HEK293T (cell line): ENCODE data around the gene FHIT.

Experiments used
- CTCF ChIA-PET: fragments of 350-600 bp; formaldehyde crosslinking; extraction: SDS; loops from one replicate; lab custom pipeline; 2021; ENCODE audit warnings: antibody characterized with exemption, inconsistent platforms; lab: Yijun Ruan, JAX
- POLR2A ChIA-PET: fragments of 350-600 bp; formaldehyde crosslinking; extraction: SDS; loops from one replicate; lab custom pipeline; 2020; ENCODE audit warnings: antibody characterized with exemption, inconsistent platforms; lab: Yijun Ruan, JAX
- DNase-seq: peaks from one replicate; pipeline ENCODE4 v3.0.0; 2012; ENCODE audit warnings: mixed read lengths; ENCODE audit errors: extremely low spot score
- ARNT ChIP-seq: fragments of 450-650 bp; IDR thresholded peaks from 2 replicates; pipeline ENCODE4 v1.6.1; 2017; ENCODE audit warnings: mild to moderate bottlenecking
- BHLHE40 ChIP-seq: fragments of 450-650 bp; IDR thresholded peaks from 2 replicates; pipeline ENCODE4 v1.6.1; 2016; ENCODE audit warnings: mild to moderate bottlenecking, moderate library complexity, borderline replicate concordance
- CTBP1 ChIP-seq: fragments of 450-650 bp; IDR thresholded peaks from 2 replicates; pipeline ENCODE4 v1.6.1; 2016; ENCODE audit warnings: borderline replicate concordance
- ELF4 ChIP-seq: fragments of 450-650 bp; IDR thresholded peaks from 2 replicates; pipeline ENCODE4 v1.6.1; 2017; ENCODE audit warnings: antibody characterized with exemption
- FOXA1 ChIP-seq: fragments of 450-650 bp; IDR thresholded peaks from 2 replicates; pipeline ENCODE4 v1.6.1; 2016; ENCODE audit warnings: mild to moderate bottlenecking
- FOXK2 ChIP-seq: fragments of 450-650 bp; IDR thresholded peaks from 2 replicates; pipeline ENCODE4 v1.6.1; 2016; ENCODE audit warnings: mild to moderate bottlenecking
- FOXM1 ChIP-seq: fragments of 450-650 bp; IDR thresholded peaks from 2 replicates; pipeline ENCODE4 v1.6.1; 2017; ENCODE audit warnings: mild to moderate bottlenecking, borderline replicate concordance
- HDGF ChIP-seq: fragments of 450-650 bp; IDR thresholded peaks from 2 replicates; pipeline ENCODE4 v1.6.1; 2017; ENCODE audit warnings: antibody characterized with exemption, borderline replicate concordance
- L3MBTL2 ChIP-seq: fragments of 450-650 bp; conservative IDR thresholded peaks from 2 replicates; pipeline ENCODE4 v1.6.1; 2016; ENCODE audit warnings: mild to moderate bottlenecking
- LEF1 ChIP-seq: fragments of 450-650 bp; IDR thresholded peaks from 2 replicates; pipeline ENCODE4 v1.6.1; 2017; ENCODE audit warnings: mild to moderate bottlenecking, borderline replicate concordance
- NFRKB ChIP-seq: fragments of 450-650 bp; IDR thresholded peaks from 2 replicates; pipeline ENCODE4 v1.6.1; 2016; ENCODE audit warnings: mild to moderate bottlenecking, moderate library complexity
- PKNOX1 ChIP-seq: fragments of 450-650 bp; IDR thresholded peaks from 2 replicates; pipeline ENCODE4 v1.6.1; 2016
- SP1 ChIP-seq: fragments of 450-650 bp; IDR thresholded peaks from 2 replicates; pipeline ENCODE4 v1.6.1; 2017
- SUZ12 ChIP-seq: fragments of 450-650 bp; IDR thresholded peaks from 2 replicates; pipeline ENCODE4 v1.6.1; 2016; ENCODE audit warnings: mild to moderate bottlenecking
- TARDBP ChIP-seq: fragments of 450-650 bp; IDR thresholded peaks from 2 replicates; pipeline ENCODE4 v1.6.1; 2016
- ZNF384 ChIP-seq: fragments of 450-650 bp; IDR thresholded peaks from 2 replicates; pipeline ENCODE4 v1.6.1; 2016

Gene FHIT

GRCh38 chr3:59867185-59868002, 1383.9 kb downstream of the FHIT start:
- CTCF ChIA-PET = no interaction called here

GRCh38 chr3:59866076-59866475, 1385.2 kb downstream of the FHIT start:
- ChIA-PET POLR2A (no interaction called here), CTCF (no interaction called here)
- no peak for DNase-seq
- TF ChIP-seq SP1 = no peak
- TF ChIP-seq ARNT = no peak
- TF ChIP-seq HDGF = no peak
- TF ChIP-seq ELF4 = no peak
- TF ChIP-seq FOXK2 = no peak
- TF ChIP-seq FOXM1 = no peak
- TF ChIP-seq ZNF384 = no peak
- no peak for TF ChIP-seq L3MBTL2
- TF ChIP-seq BHLHE40 = no peak
- no peak for TF ChIP-seq NFRKB
- no peak for TF ChIP-seq TARDBP
- no peak for TF ChIP-seq CTBP1

More at GRCh38 chr3:59867185-59868002, 1383.9 kb downstream of the FHIT start:
- no peak for TF ChIP-seq SP1
- TF ChIP-seq FOXK2 = no peak
- TF ChIP-seq L3MBTL2 = no peak
- no peak for TF ChIP-seq LEF1
- TF ChIP-seq ZNF384 = no peak
- no peak for TF ChIP-seq ARNT
- TF ChIP-seq PKNOX1 = no peak
- TF ChIP-seq TARDBP = no peak
- POLR2A ChIA-PET = no interaction called here
- no peak for DNase-seq

- no peak for TF ChIP-seq FOXK2
- no peak for TF ChIP-seq CTBP1
- TF ChIP-seq ARNT = no peak
- no peak for TF ChIP-seq FOXM1
- TF ChIP-seq PKNOX1 = no peak
- no peak for TF ChIP-seq ZNF384
- TF ChIP-seq TARDBP = no peak
- DNase-seq = no peak
- ChIA-PET POLR2A (no interaction called here), CTCF (no interaction called here)
These were observed 1385.9 kb downstream of the FHIT start for GRCh38 chr3:59865351-59865750.

- CTCF ChIA-PET = no interaction called here
- POLR2A ChIA-PET = no interaction called here
- TF ChIP-seq ZNF384 = no peak
- TF ChIP-seq SP1 = no peak
- TF ChIP-seq FOXA1 = no peak
- no peak for TF ChIP-seq L3MBTL2
- no peak for TF ChIP-seq ARNT
- no peak for TF ChIP-seq SUZ12
- no peak for TF ChIP-seq FOXK2
- TF ChIP-seq ELF4 = no peak
- no peak for TF ChIP-seq LEF1
- TF ChIP-seq BHLHE40 = no peak
- no peak for TF ChIP-seq FOXM1
- no peak for TF ChIP-seq PKNOX1
- TF ChIP-seq NFRKB = no peak
- TF ChIP-seq TARDBP = no peak
- TF ChIP-seq CTBP1 = no peak
- DNase-seq = no peak
These were observed 1388.6 kb downstream of the FHIT start for GRCh38 chr3:59862686-59863085.

- POLR2A ChIA-PET = no interaction called here
- CTCF ChIA-PET = interaction anchor here (0.5 to 1.2 kb wide), 12 partner anchors 10 to 1282 kb away, joined by 3 to 7 read pairs (median 4); no protein-coding TSS in a partner anchor
- TF ChIP-seq TARDBP (no peak), ARNT (no peak), NFRKB (no peak), ELF4 (no peak), CTBP1 (no peak), ZNF384 (peak; percentile 56; the same call in 1 of the 2 replicates)
- peak; percentile 54 for DNase-seq
These were observed 1393.5 kb downstream of the FHIT start for GRCh38 chr3:59857589-59858346.

- ChIA-PET CTCF (interaction anchor here (0.6 to 1.2 kb wide), 4 partner anchors 9 to 839 kb away, joined by 3 to 7 read pairs (median 4); no protein-coding TSS in a partner anchor), POLR2A (no interaction called here)
- no peak for TF ChIP-seq FOXM1
- TF ChIP-seq LEF1 = no peak
- no peak for TF ChIP-seq ZNF384
- no peak for TF ChIP-seq FOXA1
- no peak for TF ChIP-seq SUZ12
- no peak for TF ChIP-seq NFRKB
- TF ChIP-seq SP1 = no peak
- no peak for TF ChIP-seq TARDBP
- TF ChIP-seq BHLHE40 = no peak
- TF ChIP-seq L3MBTL2 = no peak
- TF ChIP-seq PKNOX1 = no peak
- no peak for TF ChIP-seq ARNT
- no peak for TF ChIP-seq CTBP1
- TF ChIP-seq FOXK2 = no peak
- no peak for TF ChIP-seq HDGF
- TF ChIP-seq ELF4 = no peak
- no peak for DNase-seq
These were observed 1394.3 kb downstream of the FHIT start for GRCh38 chr3:59856934-59857460.
